ENCODE data around the gene PIGU.
"Not testable (repeated sequence)": the region's sequence is repeated elsewhere in the genome, so short reads cannot be mapped to it uniquely, and the experiment has no call there.

The PIGU gene

DNA sequence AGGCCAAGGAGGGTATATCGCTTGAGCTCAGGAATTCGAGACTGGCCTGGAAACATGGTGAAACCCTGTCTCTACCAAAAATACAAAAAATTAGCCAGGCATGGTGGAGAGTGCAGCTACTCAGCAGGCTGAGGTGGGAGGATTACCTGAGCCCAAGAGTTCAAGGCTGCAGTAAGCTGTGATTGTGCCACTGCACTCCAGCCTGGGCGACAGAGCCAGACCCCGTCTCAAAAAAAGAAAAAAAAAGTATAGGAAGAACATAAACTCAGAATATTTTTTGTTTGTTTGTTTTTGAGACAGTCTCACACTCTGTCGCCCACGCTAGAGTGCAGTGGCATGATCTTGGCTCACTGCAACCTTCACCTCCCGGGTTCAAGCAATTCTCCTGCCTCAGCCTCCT, 12.1 kb downstream of the PIGU start:
- H3K4me1 ChIP-seq; H3K27me3 ChIP-seq (ENCODE audit: low read depth); in situ Hi-C loops (cut with MboI; ENCODE audit: low sequenced_read_pairs); H3K4me3 ChIP-seq; H3K9me3 ChIP-seq; DNase-seq (ENCODE audit: low spot score in 2 of 2); H3K36me3 ChIP-seq (replicated peaks): not testable (repeated sequence)

GRCh38 chr20:34663213-34663943, 13.5 kb downstream of the PIGU start:
- no peak for DNase-seq (ENCODE audit: low spot score in 2 of 2)
- no peaks in the 10 kb centered on the region for H3K27me3 ChIP-seq (ENCODE audit: low read depth)
- in situ Hi-C loops (cut with MboI; ENCODE audit: low sequenced_read_pairs): no loop called here
- H3K4me1 ChIP-seq: no peaks in the 10 kb centered on the region; the same call in 1 of the 2 replicates
- no peak overlapping the region for H3K4me3 ChIP-seq
- H3K9me3 ChIP-seq: no peaks in the 10 kb centered on the region
- H3K36me3 ChIP-seq (replicated peaks): no peaks in the 10 kb centered on the region

DNA sequence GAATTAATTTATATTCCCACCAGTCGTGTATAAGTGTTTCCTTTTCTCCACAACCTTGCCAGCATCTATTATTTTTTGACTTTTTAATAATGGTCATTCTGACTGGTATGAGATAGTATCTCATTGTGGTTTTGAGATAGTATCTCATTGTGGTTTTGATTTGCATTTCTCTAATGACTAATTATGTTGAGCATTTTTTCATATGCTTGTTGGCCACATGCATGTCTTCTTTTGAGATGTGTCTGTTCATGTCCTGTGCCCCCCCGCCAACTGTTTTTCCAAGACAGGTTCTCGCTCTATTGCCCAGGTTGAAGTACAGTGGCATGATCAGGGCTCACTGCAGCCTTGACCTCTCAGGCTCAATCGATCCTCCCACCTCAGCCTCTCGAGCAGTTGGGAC, 15.1 kb downstream of the PIGU start:
- H3K27me3 ChIP-seq (ENCODE audit: low read depth); DNase-seq (ENCODE audit: low spot score in 2 of 2); H3K9me3 ChIP-seq; H3K4me1 ChIP-seq; H3K36me3 ChIP-seq (replicated peaks); H3K4me3 ChIP-seq; in situ Hi-C loops (cut with MboI; ENCODE audit: low sequenced_read_pairs): not testable (repeated sequence)

GRCh38 chr20:34658654-34659053, 18.2 kb downstream of the PIGU start:
- H3K27me3 ChIP-seq (ENCODE audit: low read depth); H3K9me3 ChIP-seq; H3K36me3 ChIP-seq (replicated peaks); DNase-seq (ENCODE audit: low spot score in 2 of 2); H3K4me3 ChIP-seq; H3K4me1 ChIP-seq; in situ Hi-C loops (cut with MboI; ENCODE audit: low sequenced_read_pairs): not testable (repeated sequence)

GRCh38 chr20:34654207-34654744, 22.6 kb downstream of the PIGU start:
- no peaks in the 10 kb centered on the region for H3K4me1 ChIP-seq
- H3K36me3 ChIP-seq (replicated peaks): 0 out of 2 replicates have a peak, but pooled peaks cover 4% of the 10 kb centered on the region
- no peak for DNase-seq (ENCODE audit: low spot score in 2 of 2)
- H3K9me3 ChIP-seq: no peaks in the 10 kb centered on the region
- in situ Hi-C loops (cut with MboI; ENCODE audit: low sequenced_read_pairs): no loop called here
- no peak overlapping the region for H3K4me3 ChIP-seq
- no peaks in the 10 kb centered on the region for H3K27me3 ChIP-seq (ENCODE audit: low read depth)

- H3K4me3 ChIP-seq: no peak overlapping the region
- H3K4me1 ChIP-seq: no peaks in the 10 kb centered on the region
- no peak for DNase-seq (ENCODE audit: low spot score in 2 of 2)
- H3K9me3 ChIP-seq: no peaks in the 10 kb centered on the region
- in situ Hi-C loops (cut with MboI; ENCODE audit: low sequenced_read_pairs): no loop called here
- no peaks in the 10 kb centered on the region for H3K27me3 ChIP-seq (ENCODE audit: low read depth)
- 0 out of 2 replicates have a peak, but pooled peaks cover 4% of the 10 kb centered on the region for H3K36me3 ChIP-seq (replicated peaks)
Measured at GRCh38 chr20:34651200-34651599, 25.7 kb downstream of the PIGU start.

DNA sequence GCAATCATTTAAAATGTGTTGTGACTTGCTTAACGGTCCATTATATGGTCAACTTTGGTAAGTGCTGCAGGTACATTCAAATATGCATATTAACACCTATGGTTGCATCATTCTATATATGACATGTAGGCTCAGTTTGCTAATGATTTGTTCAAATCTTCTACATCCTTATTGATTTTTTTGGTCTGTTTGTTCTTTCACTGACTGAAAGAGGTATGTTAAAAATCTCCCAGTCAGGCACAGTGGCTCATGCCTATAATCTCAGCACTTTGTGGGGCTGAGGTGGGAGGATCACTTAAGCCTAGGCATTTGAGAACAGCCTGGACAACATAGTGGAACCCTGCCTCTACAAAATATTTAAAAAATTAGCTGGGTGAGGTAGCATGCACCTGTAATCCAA, 29.2 kb downstream of the PIGU start:
- no peak for DNase-seq (ENCODE audit: low spot score in 2 of 2)
- H3K36me3 ChIP-seq (replicated peaks): no peaks in the 10 kb centered on the region
- no peak overlapping the region for H3K4me3 ChIP-seq
- in situ Hi-C loops (cut with MboI; ENCODE audit: low sequenced_read_pairs): no loop called here
- H3K9me3 ChIP-seq: no peaks in the 10 kb centered on the region
- no peaks in the 10 kb centered on the region for H3K4me1 ChIP-seq
- no peaks in the 10 kb centered on the region for H3K27me3 ChIP-seq (ENCODE audit: low read depth)

DNA sequence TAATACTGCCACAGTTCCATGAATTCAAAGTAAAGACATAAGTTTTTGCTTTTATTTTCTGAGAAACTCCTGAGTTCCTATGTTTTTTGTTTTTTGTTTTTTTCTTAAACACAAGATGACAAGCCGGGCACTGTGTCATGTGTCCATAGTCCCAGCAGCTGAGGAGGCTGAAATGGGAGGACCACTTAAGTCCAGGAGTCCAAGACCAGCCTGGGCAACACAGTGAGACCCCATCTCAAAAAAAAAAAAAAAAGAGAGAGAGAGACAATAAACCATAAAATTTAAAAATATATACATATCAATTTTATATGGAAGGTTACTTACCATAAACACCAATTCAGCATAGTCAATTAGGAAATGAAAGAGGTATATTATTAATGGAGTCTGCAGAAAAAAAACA, 31.9 kb downstream of the PIGU start:
- in situ Hi-C loops (cut with MboI; ENCODE audit: low sequenced_read_pairs): no loop called here
- H3K27me3 ChIP-seq (ENCODE audit: low read depth): no peaks in the 10 kb centered on the region
- no peaks in the 10 kb centered on the region for H3K9me3 ChIP-seq
- DNase-seq (ENCODE audit: low spot score in 2 of 2): no peak
- no peaks in the 10 kb centered on the region for H3K36me3 ChIP-seq (replicated peaks)
- no peaks in the 10 kb centered on the region for H3K4me1 ChIP-seq
- no peak overlapping the region for H3K4me3 ChIP-seq

DNA sequence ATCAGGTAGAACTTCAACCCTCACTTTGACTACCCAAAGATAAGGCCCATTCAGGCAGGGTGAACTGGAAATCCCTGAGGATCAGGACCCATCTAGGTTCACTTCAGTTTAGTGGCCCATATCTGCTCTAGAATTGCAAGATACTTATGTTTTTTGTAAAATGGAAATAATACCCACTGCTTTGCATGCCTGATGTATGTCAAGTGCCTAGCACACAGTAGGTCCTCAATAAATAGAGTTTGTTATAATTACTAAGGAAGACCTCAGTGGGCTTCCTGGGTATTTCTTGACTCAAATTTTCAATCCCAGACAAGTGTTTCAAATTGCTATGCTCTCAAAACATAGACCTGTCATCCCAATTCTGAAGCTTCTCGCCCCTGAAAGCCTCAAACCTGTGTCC, 32.5 kb downstream of the PIGU start:
- Histone ChIP-seq H3K27me3 (ENCODE audit: low read depth) (no peaks in the 10 kb centered on the region), H3K9me3 (no peaks in the 10 kb centered on the region), H3K4me1 (no peaks in the 10 kb centered on the region), H3K4me3 (no peak overlapping the region), H3K36me3 (replicated peaks) (no peaks in the 10 kb centered on the region)
- in situ Hi-C loops (cut with MboI; ENCODE audit: low sequenced_read_pairs): no loop called here
- no peak for DNase-seq (ENCODE audit: low spot score in 2 of 2)

- no peaks in the 10 kb centered on the region for H3K4me1 ChIP-seq
- H3K9me3 ChIP-seq: no peaks in the 10 kb centered on the region
- DNase-seq (ENCODE audit: low spot score in 2 of 2): no peak
- H3K27me3 ChIP-seq (ENCODE audit: low read depth): no peaks in the 10 kb centered on the region
- no peaks in the 10 kb centered on the region for H3K36me3 ChIP-seq (replicated peaks)
- in situ Hi-C loops (cut with MboI; ENCODE audit: low sequenced_read_pairs): no loop called here
- H3K4me3 ChIP-seq: no peak overlapping the region
Measured at GRCh38 chr20:34643928-34644327, 33.0 kb downstream of the PIGU start.

GRCh38 chr20:34642009-34642408, 34.9 kb downstream of the PIGU start:
- Histone ChIP-seq H3K4me3 (no peak overlapping the region), H3K4me1 (no peaks in the 10 kb centered on the region), H3K9me3 (no peaks in the 10 kb centered on the region), H3K27me3 (ENCODE audit: low read depth) (no peaks in the 10 kb centered on the region), H3K36me3 (replicated peaks) (peaks cover 5% of the 10 kb centered on the region)
- DNase-seq (ENCODE audit: low spot score in 2 of 2): no peak
- in situ Hi-C loops (cut with MboI; ENCODE audit: low sequenced_read_pairs): no loop called here

GRCh38 chr20:34639755-34640222, 37.1 kb downstream of the PIGU start:
- H3K36me3 ChIP-seq (replicated peaks): peaks cover 10% of the 10 kb centered on the region

GRCh38 chr20:34638532-34638931, 38.4 kb downstream of the PIGU start:
- Histone ChIP-seq H3K4me1 (no peaks in the 10 kb centered on the region), H3K4me3 (no peak overlapping the region), H3K36me3 (replicated peaks) (peaks cover 13% of the 10 kb centered on the region), H3K9me3 (no peaks in the 10 kb centered on the region), H3K27me3 (ENCODE audit: low read depth) (no peaks in the 10 kb centered on the region)
- DNase-seq (ENCODE audit: low spot score in 2 of 2): no peak
- in situ Hi-C loops (cut with MboI; ENCODE audit: low sequenced_read_pairs): no loop called here

More at GRCh38 chr20:34639755-34640222, 37.1 kb downstream of the PIGU start:
- DNase-seq (ENCODE audit: low spot score in 2 of 2): no peak
- Histone ChIP-seq H3K4me1 (no peaks in the 10 kb centered on the region), H3K9me3 (no peaks in the 10 kb centered on the region), H3K4me3 (no peak overlapping the region), H3K27me3 (ENCODE audit: low read depth) (no peaks in the 10 kb centered on the region)
- in situ Hi-C loops (cut with MboI; ENCODE audit: low sequenced_read_pairs): no loop called here

DNA sequence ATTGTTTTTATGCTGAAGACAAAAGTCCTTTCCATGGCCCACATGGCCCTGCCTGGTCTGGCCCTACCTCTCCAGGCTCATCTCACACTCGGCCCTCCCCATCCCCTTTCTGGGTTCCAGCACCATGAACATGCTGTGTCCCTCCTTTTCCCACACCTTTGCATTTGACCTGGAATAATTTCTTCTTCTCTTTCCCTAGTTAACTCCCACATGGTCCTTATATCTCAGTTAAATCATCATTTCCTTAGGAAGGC, 38.9 kb downstream of the PIGU start:
- Histone ChIP-seq H3K4me3 (no peak overlapping the region), H3K4me1 (no peaks in the 10 kb centered on the region), H3K36me3 (replicated peaks) (peaks cover 13% of the 10 kb centered on the region), H3K27me3 (ENCODE audit: low read depth) (no peaks in the 10 kb centered on the region), H3K9me3 (no peaks in the 10 kb centered on the region)
- no peak for DNase-seq (ENCODE audit: low spot score in 2 of 2)
- in situ Hi-C loops (cut with MboI; ENCODE audit: low sequenced_read_pairs): no loop called here

Data from HAP-1 (cell line).